HepG2 (cell line): ENCODE results near the gene AP1M1. TPM values are rescaled to one million over a fixed set of nuclear protein-coding genes. Genes with fewer than 3 reads are reported as not detected.
A peak's percentile ranks its signal among the peaks of the same experiment; 100 is the strongest.

Experiments used
- ATAC-seq: fragments of 200-7000 bp; cut with Tn5 transposase; 3 replicates; pipeline ENCODE4 v1.9.1; 2020; ENCODE audit warnings: mild to moderate bottlenecking, moderate library complexity
- BruUV-seq: library from RNA; stranded (reverse); fragments of 400-500 nt; replicated peaks from 2 replicates; lab custom pipeline; 2021; lab: Mats Ljungman, UMichigan
- CTCF ChIA-PET: fragments of 300-600 bp; formaldehyde crosslinking; extraction: SDS; loops from one replicate; lab custom pipeline; 2021; ENCODE audit warnings: low total read pairs, inconsistent platforms, low intra/inter-chr PET ratio; lab: Yijun Ruan, JAX
- POLR2A ChIA-PET: fragments of 350-600 bp; sonication (Branson Sonifier 250); formaldehyde crosslinking; loops from one replicate; lab custom pipeline; 2020; ENCODE audit warnings: antibody characterized with exemption, inconsistent platforms; lab: Yijun Ruan, JAX
- DNase-seq: peaks from one replicate; pipeline ENCODE4 v3.0.0-alpha.2; 2015; ENCODE audit warnings: low spot score
- FAIRE-seq: peaks from 3 replicates; lab custom pipeline; 2011; peaks lifted over from hg19 to GRCh38; lab: Jason Lieb, UNC
- H2AFZ ChIP-seq: one replicate; pipeline ENCODE4 v1.6.1; 2011; ENCODE audit warnings: low read length, inconsistent platforms
- H3K27ac ChIP-seq: fragments of 300-600 bp; 3 replicates; pipeline ENCODE4 v1.8.0; 2011; ENCODE audit warnings: mixed run types, mild to moderate bottlenecking, mixed read lengths, low read length, inconsistent platforms; ENCODE audit not compliant: insufficient read depth; ENCODE audit errors: extremely low read length
- H3K27me3 ChIP-seq, 2 experiments: fragments of 200-600 bp in 1 of 2; 2 replicates in 1 of 2; 3 replicates in 1 of 2; pipeline versions ENCODE4 v1.6.0 to v1.8.0; 2011; ENCODE audit warnings: low read length in 2 of 2, mild to moderate bottlenecking in 2 of 2, moderate library complexity in 2 of 2, inconsistent platforms in 1 of 2; ENCODE audit not compliant: insufficient read depth in 2 of 2, control insufficient read depth in 1 of 2
- H3K36me3 ChIP-seq, 2 experiments: fragments of 200-600 bp in 1 of 2; replicated peaks in 1 of 2; 2 replicates in 1 of 2; 3 replicates in 1 of 2; pipeline versions ENCODE4 v1.5.1 to v1.8.0; 2011; ENCODE audit warnings: low read length in 2 of 2, inconsistent platforms in 1 of 2; ENCODE audit not compliant: insufficient read depth in 2 of 2, control insufficient read depth in 1 of 2
- H3K4me1 ChIP-seq: 2 replicates; pipeline ENCODE4 v1.5.1; 2012; ENCODE audit warnings: low read length, inconsistent platforms; ENCODE audit not compliant: insufficient read depth
- H3K4me2 ChIP-seq: 2 replicates; pipeline ENCODE4 v1.6.0; 2011; ENCODE audit warnings: low read depth, low read length, inconsistent platforms
- H3K4me3 ChIP-seq, 3 experiments: fragments of 200-600 bp in 1 of 3; sonication (generic), shearing (Covaris generic) in 1 of 3; replicated peaks in 1 of 3; 2 replicates each; pipeline ENCODE4 v1.5.1; 2011 to 2016; ENCODE audit warnings: low read length in 3 of 3, inconsistent platforms in 2 of 3, low read depth in 2 of 3, mild to moderate bottlenecking in 2 of 3, control low read depth in 1 of 3, mixed read lengths in 1 of 3; ENCODE audit not compliant: insufficient read depth in 1 of 3
- H3K79me2 ChIP-seq: one replicate; pipeline ENCODE4 v1.6.1; 2011; ENCODE audit warnings: low read length, inconsistent platforms; ENCODE audit not compliant: insufficient read depth
- H3K9ac ChIP-seq: 2 replicates; pipeline ENCODE4 v1.6.0; 2011; ENCODE audit warnings: mild to moderate bottlenecking, low read depth, low read length, inconsistent platforms; ENCODE audit not compliant: insufficient read depth
- H3K9me3 ChIP-seq: 2 replicates; pipeline ENCODE4 v1.5.1; 2012; ENCODE audit warnings: mild to moderate bottlenecking, low read length
- H4K20me1 ChIP-seq: 2 replicates; pipeline ENCODE4 v1.6.0; 2011; ENCODE audit warnings: inconsistent platforms, mild to moderate bottlenecking, low read length, moderate library complexity; ENCODE audit not compliant: insufficient read depth
- CHD2 ChIP-seq: IDR thresholded peaks from 2 replicates; pipeline ENCODE4 v1.6.1; 2011; ENCODE audit warnings: low read depth, low read length, improper control_type of control experiment
- FOXK1 ChIP-seq: sonication (generic); formaldehyde crosslinking; IDR thresholded peaks from 2 replicates; pipeline ENCODE4 v1.4.0; 2020; ENCODE audit warnings: low read depth, missing genetic modification reagents, borderline replicate concordance
- MZF1 ChIP-seq: sonication (generic); formaldehyde crosslinking; IDR thresholded peaks from 2 replicates; pipeline ENCODE4 v1.8.1; 2023; ENCODE audit warnings: mild to moderate bottlenecking, missing genetic modification reagents, borderline replicate concordance
- NCOA5 ChIP-seq: sonication (generic); formaldehyde crosslinking; IDR thresholded peaks from 2 replicates; pipeline ENCODE4 v1.4.0; 2020; ENCODE audit warnings: missing genetic modification reagents
- RELA ChIP-seq: sonication (generic); formaldehyde crosslinking; IDR thresholded peaks from 2 replicates; pipeline ENCODE4 v1.4.0; 2020; ENCODE audit warnings: missing genetic modification reagents
- SP140L ChIP-seq: sonication (generic); formaldehyde crosslinking; IDR thresholded peaks from 2 replicates; pipeline ENCODE4 v1.4.0; 2020; ENCODE audit warnings: missing genetic modification reagents, borderline replicate concordance
- SP2 ChIP-seq: sonication (generic); formaldehyde crosslinking; IDR thresholded peaks from 2 replicates; pipeline ENCODE4 v1.5.1; 2020; ENCODE audit warnings: mild to moderate bottlenecking, missing genetic modification reagents
- SRY ChIP-seq: sonication (generic); formaldehyde crosslinking; IDR thresholded peaks from 2 replicates; pipeline ENCODE4 v1.8.0; 2022; ENCODE audit warnings: mild to moderate bottlenecking, missing genetic modification reagents
- TGIF2 ChIP-seq: IDR thresholded peaks from 2 replicates; pipeline ENCODE4 v1.6.1; 2016; ENCODE audit warnings: control low read depth, missing compliant biosample characterization
- TRAFD1 ChIP-seq: sonication (generic); formaldehyde crosslinking; IDR thresholded peaks from 2 replicates; pipeline ENCODE4 v1.5.1; 2020; ENCODE audit warnings: missing genetic modification reagents, mild to moderate bottlenecking, borderline replicate concordance
- ZNF124 ChIP-seq: sonication (generic); formaldehyde crosslinking; IDR thresholded peaks from 2 replicates; pipeline ENCODE4 v1.4.0; 2020; ENCODE audit warnings: missing genetic modification reagents
- ZNF629 ChIP-seq: sonication (generic); formaldehyde crosslinking; conservative IDR thresholded peaks from 2 replicates; pipeline ENCODE4 v1.5.0; 2020; ENCODE audit warnings: missing genetic modification reagents
- ZNF644 ChIP-seq: IDR thresholded peaks from 2 replicates; pipeline ENCODE4 v1.6.1; 2016; ENCODE audit warnings: low read depth
- WGBS: methylation state at CpG from one replicate; pipeline ENCODE4 v1.1.6; 2017; ENCODE audit warnings: low lambda C conversion rate; 5-methylcytosine and 5-hydroxymethylcytosine counted together
- in situ Hi-C: cut with HindIII; loops from 2 replicates; pipeline ENCODE4 v1.10.0; 2017; ENCODE audit warnings: low pct_unique_long_range_greater_than_20kb; ENCODE audit not compliant: extremely low pct_ligation_motif_present
- intact Hi-C: fragments of 100-400 bp; cut with micrococcal nuclease; formaldehyde crosslinking; loops from one replicate; pipeline ENCODE4 v1.10.0; 2022; ENCODE audit not compliant: unreplicated experiment
- polyA plus RNA-seq, 8 experiments: library from polyadenylated mRNA; depleted of rRNA in 3 of 8; stranded (reverse) in 7 of 8; unstranded in 1 of 8; fragments of >200 nt; fragmentation: Illumina TruSeq in 4 of 8; extraction: Trizol in 4 of 8; gene quantifications; 2 replicates each; pipeline versions ENCODE4 v1.2.1 to v1.2.3, GENCODE V29; 2011 to 2016; ENCODE audit warnings: low read depth in 4 of 8, missing spikeins in 1 of 8, mixed read lengths in 1 of 8; ENCODE audit not compliant: insufficient read depth in 1 of 8
- total RNA-seq, 5 experiments: library from RNA; depleted of rRNA; stranded (reverse); fragments of >200 nt; fragmentation: Illumina TruSeq; extraction: Trizol; gene quantifications; 2 replicates each; pipeline ENCODE4 v1.2.3, GENCODE V29; 2016; ENCODE audit warnings: low read depth in 1 of 5

The AP1M1 gene
- total and polyA plus RNA-seq, 2 of the 13 experiments (the other 11 are each of a cell fraction or from before 2014, with no cell fraction given): 34.4 to 46.1 TPM

- intact Hi-C loops (no loop called here), in situ Hi-C loops (no loop called here)
- no TSS peak for BruUV-seq
- no peaks in the 10 kb centered on the region for H3K9me3 ChIP-seq
- ChIA-PET CTCF (no interaction called here), POLR2A (no interaction called here)
- no peak overlapping the region for H3K4me2 ChIP-seq
- ATAC-seq (no peak), FAIRE-seq (no peak), DNase-seq (no peak)
- 46% methylated on average over 8 of the region's 8 CpGs for WGBS
- no peaks in the 10 kb centered on the region for H3K36me3 ChIP-seq
- H3K9ac ChIP-seq: no peak overlapping the region
- no peaks in the 10 kb centered on the region for H4K20me1 ChIP-seq
- H3K4me3 ChIP-seq: no peak overlapping the region
- no peaks in the 10 kb centered on the region for H3K79me2 ChIP-seq
- peaks cover 13% of the 10 kb centered on the region for H3K4me1 ChIP-seq
- H3K27ac ChIP-seq: no peak overlapping the region
- H3K27me3 ChIP-seq: peaks cover 3 to 30% of the 10 kb centered on the region in 2 experiments; a peak in 4 of 5 replicates
- no peak overlapping the region for H2AFZ ChIP-seq
- no peak for TF ChIP-seq TRAFD1 (CRISPR knock-in tag)
- TF ChIP-seq ZNF629 (CRISPR knock-in tag): 0 out of 2 replicates have a peak, but pooled peaks have one; percentile 34
Measured at GRCh38 chr19:16257509-16258002, 59.8 kb downstream of the AP1M1 start.

- Histone ChIP-seq H3K9ac (no peak overlapping the region), H3K9me3 (no peaks in the 10 kb centered on the region), H3K4me2 (no peak overlapping the region), H3K4me1 (peaks cover 22% of the 10 kb centered on the region), H3K27me3 (peaks cover 1 to 30% of the 10 kb centered on the region in 2 experiments; a peak in 3 of 5 replicates), H3K79me2 (no peaks in the 10 kb centered on the region), H2AFZ (no peak overlapping the region), H4K20me1 (no peaks in the 10 kb centered on the region), H3K36me3 (no peaks in the 10 kb centered on the region), H3K4me3 (no peak overlapping the region), H3K27ac (no peak overlapping the region)
- BruUV-seq: no TSS peak
- POLR2A ChIA-PET: no interaction called here
- WGBS: 31% methylated on average over 12 of the region's 18 CpGs
- CTCF ChIA-PET: no interaction called here
- DNase-seq: no peak
- in situ Hi-C loops: no loop called here
- intact Hi-C loops: no loop called here
- no peak for FAIRE-seq
- no peak for ATAC-seq
- TF ChIP-seq SP2 (CRISPR knock-in tag): no peak
- no peak for TF ChIP-seq TGIF2 (CRISPR knock-in tag)
- TF ChIP-seq CHD2: no peak
- TF ChIP-seq SRY (CRISPR knock-in tag): no peak
- no peak for TF ChIP-seq ZNF124
- no peak for TF ChIP-seq MZF1
- TF ChIP-seq SP140L (CRISPR knock-in tag): no peak
- TF ChIP-seq RELA (CRISPR knock-in tag): no peak
- no peak for TF ChIP-seq FOXK1 (CRISPR knock-in tag)
- TF ChIP-seq ZNF644 (CRISPR knock-in tag): no peak
- TF ChIP-seq NCOA5 (CRISPR knock-in tag): no peak
Measured at GRCh38 chr19:16258440-16258903, 60.8 kb downstream of the AP1M1 start.
